ENCODE data around the gene SNX17. TPM values are rescaled to one million over a fixed set of nuclear protein-coding genes. Genes with fewer than 3 reads are reported as not detected.

The SNX17 gene
- total RNA-seq, 4 donors from 2014 or later, result 47.2 to 91.5 (median 56.3) TPM

DNA sequence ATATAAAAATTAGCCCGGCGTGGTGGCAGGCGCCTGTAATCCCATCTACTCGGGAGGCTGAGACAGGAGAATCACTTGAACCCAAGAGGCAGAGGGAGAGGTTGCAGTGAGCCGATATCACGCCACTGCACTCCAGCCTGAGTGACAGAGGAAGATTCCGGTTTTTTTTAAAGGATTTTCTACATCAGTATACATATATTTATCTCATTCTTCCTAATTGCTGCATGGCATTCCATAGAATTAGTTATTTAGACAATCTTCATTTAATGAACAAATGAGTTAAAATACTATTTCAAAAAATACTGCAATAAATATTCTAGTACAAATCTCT is 15.9 kb upstream of the SNX17 start:
- no peak overlapping the region for H3K4me3 ChIP-seq
- peaks cover 42 to 53% of the 10 kb centered on the region in 2 donors for H3K4me1 ChIP-seq

DNA sequence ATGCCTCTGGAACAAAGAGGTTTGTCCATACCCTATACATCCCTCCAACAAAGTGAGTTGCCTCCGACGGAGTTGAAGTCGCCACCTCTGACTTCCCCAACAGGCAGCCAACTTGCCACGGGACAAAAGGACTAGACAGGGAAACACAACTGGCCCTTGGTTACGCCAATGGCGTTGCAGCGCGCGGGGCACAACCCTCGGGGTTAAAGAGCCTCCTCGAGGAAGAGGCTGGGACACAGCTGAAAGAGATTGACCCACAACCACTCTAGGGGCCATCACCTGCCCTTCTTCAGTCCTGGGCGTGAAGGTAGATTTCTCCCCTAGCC is 14.4 kb upstream of the SNX17 start:
- intact Hi-C loops (cut with DNase I; ENCODE audit: low total_unique reads), result loop anchor here (1.0 to 5.0 kb wide), 4 partner anchors 33 to 144 kb away; partner anchors contain the start of genes ATRAID, MPV17, PPM1G and SLC5A6
- peak; percentile 63 to 79 for DNase-seq

More for the DNA sequence above, 15.9 kb upstream of the SNX17 start:
- Histone ChIP-seq H3K27ac (peak overlapping the region; percentile 92 to 99 (median 94)), H3K36me3 (no peaks in the 10 kb centered on the region), H3K27me3 (no peaks in the 10 kb centered on the region), H3K9me3 (no peaks in the 10 kb centered on the region)
- in situ Hi-C loops (cut with MboI; ENCODE audit: low sequenced_read_pairs in 4 of 4) (no loop called here), intact Hi-C loops (cut with DNase I; ENCODE audit: low total_unique reads) (no loop called here)
- TF ChIP-seq CTCF (IDR thresholded peaks at IDR 0.05 in 4 of 5, conservative IDR thresholded peaks at IDR 0.05 in 1 of 5) (no peak), POLR2A (IDR thresholded peaks at IDR 0.05) (no peak)
- no peak for DNase-seq
- ATAC-seq, result no peak

GRCh38 chr2:27356382-27357181 is 13.8 kb upstream of the SNX17 start, which contains the start of gene GTF3C2:
GTF3C2 (minus strand) TSS chr2:27356764; CDS start chr2:27343554, 13,210 bp downstream.
- intact Hi-C loops (cut with DNase I; ENCODE audit: low total_unique reads), result loop anchor here (1.0 to 5.0 kb wide), 5 partner anchors 14 to 144 kb away; partner anchors contain the start of genes ATRAID, EIF2B4, MPV17 and PPM1G

More for the DNA sequence above, 14.4 kb upstream of the SNX17 start:
- Histone ChIP-seq H3K36me3 (no peaks in the 10 kb centered on the region), H3K9me3 (no peaks in the 10 kb centered on the region), H3K4me1 (peaks cover 42 to 53% of the 10 kb centered on the region in 2 donors), H3K27me3 (no peaks in the 10 kb centered on the region), H3K4me3 (peak overlapping the region; percentile 69 to 98 (median 93)), H3K27ac (peak overlapping the region; percentile 92 to 99 (median 94))
- ATAC-seq, result peak; percentile 52 to 53
- in situ Hi-C loops (cut with MboI; ENCODE audit: low sequenced_read_pairs in 4 of 4), result no loop called here
- no peak for TF ChIP-seq POLR2A (IDR thresholded peaks at IDR 0.05)

GRCh38 chr2:27362678-27363420 is 7.6 kb upstream of the SNX17 start:
- Histone ChIP-seq H3K4me3 (no peak overlapping the region), H3K9me3 (no peaks in the 10 kb centered on the region), H3K4me1 (peaks cover 6 to 7% of the 10 kb centered on the region in 2 donors), H3K36me3 (peaks cover 3 to 42% of the 10 kb centered on the region in 2 donors), H3K27me3 (no peaks in the 10 kb centered on the region), H3K27ac (no peak overlapping the region)
- DNase-seq (no peak), ATAC-seq (no peak)
- TF ChIP-seq CTCF (IDR thresholded peaks at IDR 0.05 in 4 of 5, conservative IDR thresholded peaks at IDR 0.05 in 1 of 5) (no peak), POLR2A (IDR thresholded peaks at IDR 0.05) (no peak)
- intact Hi-C loops (cut with DNase I; ENCODE audit: low total_unique reads), result no loop called here
- in situ Hi-C loops (cut with MboI; ENCODE audit: low sequenced_read_pairs in 4 of 4), result no loop called here

More at GRCh38 chr2:27356382-27357181, 13.8 kb upstream of the SNX17 start, which contains the start of gene GTF3C2:
- in situ Hi-C loops (cut with MboI; ENCODE audit: low sequenced_read_pairs in 4 of 4), result no loop called here
- DNase-seq (peak; percentile 90 to 95), ATAC-seq (peak; percentile 82 to 88)
- H3K27ac ChIP-seq, result peak within 1 kb of the TSS; percentile 92 to 99 (median 94)
- peaks cover 42 to 50% of the 10 kb centered on the region in 2 donors for H3K4me1 ChIP-seq
- H3K9me3 ChIP-seq, result no peaks in the 10 kb centered on the region
- H3K36me3 ChIP-seq, result no peaks in the 10 kb centered on the region
- peak within 1 kb of the TSS; percentile 69 to 98 (median 93) for H3K4me3 ChIP-seq
- TF ChIP-seq POLR2A (IDR thresholded peaks at IDR 0.05) (peak; percentile 50), CTCF (IDR thresholded peaks at IDR 0.05 in 4 of 5, conservative IDR thresholded peaks at IDR 0.05 in 1 of 5) (peak in 2 of 5 experiments; percentile 26 to 46)
- H3K27me3 ChIP-seq, result no peaks in the 10 kb centered on the region

- intact Hi-C loops (cut with DNase I; ENCODE audit: low total_unique reads) (no loop called here), in situ Hi-C loops (cut with MboI; ENCODE audit: low sequenced_read_pairs in 4 of 4) (no loop called here)
- TF ChIP-seq POLR2A (IDR thresholded peaks at IDR 0.05) (no peak), CTCF (IDR thresholded peaks at IDR 0.05 in 4 of 5, conservative IDR thresholded peaks at IDR 0.05 in 1 of 5) (no peak)
- H3K27me3 ChIP-seq, result no peaks in the 10 kb centered on the region
- H3K36me3 ChIP-seq, result peaks cover 3 to 50% of the 10 kb centered on the region in 2 donors
- H3K4me1 ChIP-seq, result peaks cover 5% of the 10 kb centered on the region in 2 donors
- no peak overlapping the region for H3K27ac ChIP-seq
- no peak overlapping the region for H3K4me3 ChIP-seq
- no peaks in the 10 kb centered on the region for H3K9me3 ChIP-seq
- ATAC-seq, result no peak
- no peak for DNase-seq
These were observed 6.5 kb upstream of the SNX17 start for GRCh38 chr2:27363933-27364332.

All from gastrocnemius medialis (tissue), 4 donors.